Measurements from ENCODE around the gene PTF1A. TPM values are rescaled to one million over a fixed set of nuclear protein-coding genes. Genes with fewer than 3 reads are reported as not detected.

Gene PTF1A
- total RNA-seq, 2 donors from 2014 or later, result not detected

DNA sequence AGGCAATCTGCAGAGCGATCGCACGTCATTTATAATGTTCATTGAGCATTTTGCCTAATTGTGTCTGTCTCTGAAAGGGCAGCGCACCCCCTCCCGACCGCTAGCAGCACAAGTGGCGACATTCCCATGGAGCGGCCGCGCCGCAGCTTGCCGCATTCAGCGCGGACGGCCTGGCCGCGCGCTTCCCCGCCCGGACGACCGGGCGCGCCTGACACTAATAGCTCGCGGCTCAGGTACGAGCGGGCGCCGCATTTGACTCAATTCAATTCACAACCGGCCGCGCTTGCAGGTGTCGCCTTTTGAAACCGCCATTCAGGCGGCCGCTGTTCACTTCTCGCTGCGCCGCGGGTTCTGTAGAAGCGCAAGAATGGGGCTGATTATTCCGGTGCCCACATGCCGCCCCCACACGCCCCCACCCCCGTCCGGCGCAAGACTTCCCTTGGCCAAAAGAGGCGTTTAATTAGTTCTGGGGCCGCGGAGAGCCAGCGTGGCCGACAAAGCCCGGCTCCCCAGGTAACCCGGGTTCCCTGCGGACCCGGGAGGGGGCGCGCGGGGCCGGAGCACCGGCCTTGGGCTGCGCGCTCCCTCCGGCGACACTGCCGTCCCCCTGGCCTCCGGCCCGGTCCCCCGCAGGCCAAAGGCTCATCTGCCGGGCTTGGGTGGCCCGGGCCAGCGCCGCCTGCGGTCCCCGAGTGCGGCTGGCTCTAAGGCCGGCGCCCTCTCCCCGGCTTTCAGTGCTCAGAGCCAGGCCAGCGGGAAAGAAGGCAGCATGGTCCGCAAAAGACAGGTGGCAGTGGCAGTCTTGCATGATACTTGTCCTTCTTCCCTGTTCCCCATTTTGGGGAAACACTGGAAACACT is 18.7 kb upstream of the PTF1A start:
- Mint-ChIP-seq H3K36me3 (peaks cover 7 to 18% of the 10 kb centered on the region in 2 donors), H3K27ac (peak overlapping the region in 1 of 2 donors; percentile 60), H3K9me3 (no peaks in the 10 kb centered on the region)
- no peak for ATAC-seq
- no peak for DNase-seq (ENCODE audit: low spot score in 2 of 2)

DNA sequence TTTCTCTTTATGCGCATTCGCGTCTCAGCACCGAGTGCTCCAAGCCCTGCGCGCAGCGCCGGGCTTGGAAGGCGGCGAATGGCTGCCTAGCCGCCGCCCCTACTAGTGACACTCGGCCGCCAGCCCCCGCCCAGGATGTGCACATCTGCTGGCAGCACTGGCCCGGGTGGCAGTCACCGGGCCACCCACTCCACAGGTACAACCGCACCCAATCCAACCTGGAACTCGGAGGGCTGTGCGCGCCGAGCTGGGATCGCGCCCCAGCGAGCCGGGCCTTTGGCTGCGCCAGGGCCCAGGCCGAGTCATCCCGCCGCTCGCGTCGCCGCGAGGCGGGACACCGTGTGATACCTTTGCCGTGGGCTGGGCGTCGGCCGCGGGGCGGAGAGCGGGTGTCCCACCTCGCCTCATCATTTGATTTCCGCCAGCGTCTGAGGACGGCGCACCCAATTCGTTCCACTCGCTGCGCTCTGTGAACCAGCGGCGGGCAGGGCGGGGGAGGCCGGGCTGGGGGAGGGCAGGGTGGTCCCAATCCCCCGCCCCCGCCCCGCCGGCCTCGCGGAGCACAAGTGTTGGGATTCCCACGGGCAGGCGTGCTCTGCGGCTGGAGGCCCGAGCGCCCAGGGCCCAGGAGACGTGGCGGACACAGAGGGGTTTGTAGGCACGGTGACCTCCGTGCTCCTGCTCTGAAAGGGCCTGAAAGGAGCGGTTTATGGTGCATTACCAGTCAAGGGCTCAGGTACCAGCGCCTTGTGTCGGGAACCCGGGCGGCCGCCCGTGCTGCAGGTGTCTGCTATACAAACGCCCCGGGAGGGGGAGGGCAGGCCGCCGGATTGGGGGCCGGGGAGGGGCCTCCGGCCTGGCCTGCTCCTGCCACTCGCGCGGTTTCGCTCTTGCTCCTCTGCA is 17.8 kb upstream of the PTF1A start:
- ATAC-seq, result no peak
- H3K36me3 Mint-ChIP-seq, result peaks cover 7 to 18% of the 10 kb centered on the region in 2 donors
- H3K9me3 Mint-ChIP-seq, result no peaks in the 10 kb centered on the region

DNA sequence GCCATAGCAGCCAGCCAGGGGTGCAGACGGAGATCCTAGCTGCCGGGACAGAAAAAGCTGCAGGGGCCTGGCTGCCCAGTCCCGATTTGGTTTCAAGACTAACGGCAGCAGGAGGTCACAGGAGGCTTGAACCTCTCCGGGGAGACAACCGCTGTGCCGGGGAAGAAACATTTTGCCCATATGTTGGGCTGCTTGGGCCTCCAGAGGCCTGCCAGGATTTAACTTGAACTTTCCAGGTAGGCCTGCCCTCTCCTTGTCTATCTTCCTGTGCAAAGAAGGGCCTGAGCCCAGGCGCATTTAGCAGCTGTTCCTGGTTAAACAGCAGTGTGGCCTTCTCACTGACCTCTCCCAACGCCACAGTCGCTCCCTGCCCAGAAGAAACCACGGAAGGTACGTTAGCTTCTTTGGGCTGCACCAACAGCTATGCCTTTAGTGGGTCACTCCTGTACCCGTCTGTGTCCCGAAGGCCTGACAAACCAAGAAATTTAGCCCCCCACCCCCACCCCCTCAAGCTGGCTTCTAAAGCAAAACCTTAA is 17.1 kb upstream of the PTF1A start:
- Mint-ChIP-seq H3K27ac (no peak overlapping the region), H3K36me3 (peaks cover 7 to 18% of the 10 kb centered on the region in 2 donors), H3K9me3 (no peaks in the 10 kb centered on the region)

More for the DNA sequence above, 17.8 kb upstream of the PTF1A start:
- H3K27ac Mint-ChIP-seq, result peak overlapping the region in 1 of 2 donors; percentile 60
- DNase-seq (ENCODE audit: low spot score in 2 of 2), result no peak

DNA sequence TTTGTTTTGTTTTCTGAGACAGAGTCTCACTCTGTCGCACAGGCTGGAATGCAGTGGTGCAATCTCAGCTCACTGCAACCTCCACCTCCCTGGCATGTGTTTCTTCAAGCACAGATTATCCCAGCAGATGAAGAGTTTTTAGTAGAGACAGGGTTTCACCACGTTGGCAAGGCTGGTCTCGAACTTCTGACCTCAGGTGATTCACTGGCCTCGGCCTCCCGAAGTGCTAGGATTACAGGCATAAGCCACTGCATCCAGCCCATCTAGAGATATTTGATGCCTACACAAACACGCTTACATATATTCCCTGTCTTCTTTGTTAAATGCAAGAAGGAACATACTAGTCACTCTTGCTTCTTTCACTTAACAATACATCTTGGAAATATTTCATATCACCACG is 5.9 kb upstream of the PTF1A start:
- no peak for ATAC-seq
- Mint-ChIP-seq H3K36me3 (no peaks in the 10 kb centered on the region), H3K9me3 (no peaks in the 10 kb centered on the region), H3K27ac (no peak overlapping the region)
- DNase-seq (ENCODE audit: low spot score in 2 of 2), result no peak

More for the DNA sequence above, 17.1 kb upstream of the PTF1A start:
- ATAC-seq, result no peak
- DNase-seq (ENCODE audit: low spot score in 2 of 2), result no peak

DNA sequence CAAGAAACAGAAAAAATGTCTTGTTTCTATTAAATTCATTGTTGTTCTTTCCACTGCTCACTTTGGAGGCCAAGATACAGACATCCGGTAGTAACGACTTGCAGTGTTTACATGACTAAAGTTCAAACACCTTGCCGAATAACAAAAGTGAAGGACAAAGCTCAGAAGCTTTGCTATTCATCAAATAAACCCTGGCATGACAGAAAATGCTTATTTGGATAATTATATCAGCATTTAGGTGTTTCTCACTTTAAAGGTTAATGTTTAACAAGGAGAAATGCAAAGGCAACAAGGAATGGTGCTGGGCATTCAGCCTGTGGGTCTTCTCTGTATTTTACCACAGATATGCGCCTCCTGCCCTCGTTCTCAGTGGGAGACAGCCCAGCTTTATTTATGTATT is 5.4 kb upstream of the PTF1A start:
- no peaks in the 10 kb centered on the region for H3K9me3 Mint-ChIP-seq
- H3K36me3 Mint-ChIP-seq, result no peaks in the 10 kb centered on the region
- no peak for ATAC-seq
- no peak for DNase-seq (ENCODE audit: low spot score in 2 of 2)
- H3K27ac Mint-ChIP-seq, result no peak overlapping the region

- no peak for DNase-seq (ENCODE audit: low spot score in 2 of 2)
- H3K9me3 Mint-ChIP-seq, result no peaks in the 10 kb centered on the region
- no peak overlapping the region for H3K27ac Mint-ChIP-seq
- no peak for ATAC-seq
- no peaks in the 10 kb centered on the region for H3K36me3 Mint-ChIP-seq
Measured at GRCh38 chr10:23187155-23187554, 5.0 kb upstream of the PTF1A start.

GRCh38 chr10:23189024-23189423 is 3.1 kb upstream of the PTF1A start:
- H3K27ac Mint-ChIP-seq, result no peak overlapping the region
- H3K36me3 Mint-ChIP-seq, result no peaks in the 10 kb centered on the region
- no peak for DNase-seq (ENCODE audit: low spot score in 2 of 2)
- H3K9me3 Mint-ChIP-seq, result no peaks in the 10 kb centered on the region
- ATAC-seq, result no peak

DNA sequence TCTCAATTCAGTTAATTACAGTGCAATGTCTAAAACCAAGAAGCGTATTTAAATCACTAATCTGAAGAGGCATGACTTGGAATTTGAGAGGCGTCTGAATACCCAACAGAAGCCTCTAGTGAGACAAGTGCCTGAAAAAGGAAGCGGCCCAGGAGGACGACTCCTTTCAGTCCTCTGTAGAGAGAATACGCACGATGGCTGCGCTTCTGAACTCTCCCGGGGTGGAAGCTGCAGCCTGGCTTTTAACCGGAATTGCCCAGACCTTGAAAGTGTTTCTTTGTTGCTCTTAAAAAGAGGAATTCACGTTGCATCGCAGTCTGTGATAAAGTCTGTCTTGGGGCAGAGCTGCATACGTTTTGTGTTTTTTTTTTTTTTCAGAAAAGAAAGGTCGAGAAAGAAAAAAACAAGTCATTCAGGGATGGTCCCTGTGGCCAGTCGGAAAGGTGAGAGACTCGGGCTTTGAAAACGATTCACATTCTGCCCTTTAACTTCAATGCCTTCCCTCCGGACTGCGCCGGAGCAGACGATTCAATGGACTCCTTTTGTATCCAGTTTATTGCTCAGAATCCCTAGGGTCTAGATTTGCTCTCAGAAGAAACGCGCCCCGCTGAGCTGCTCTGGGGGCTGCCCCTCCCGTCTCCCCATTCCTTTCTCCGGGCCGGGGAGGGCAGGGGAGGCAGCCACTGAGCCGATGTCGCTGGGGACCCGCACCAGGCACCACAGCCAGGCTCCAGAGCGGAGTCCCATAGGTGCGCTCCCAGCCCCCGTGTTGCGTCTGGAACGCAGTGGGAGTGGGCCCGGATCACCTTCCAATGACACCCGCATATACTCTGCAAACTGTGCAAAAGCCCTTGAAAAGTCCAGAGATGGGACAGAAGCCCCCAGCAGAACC is 994 bp upstream of the PTF1A start:
- peak overlapping the region in 1 of 2 donors; percentile 12 for H3K27ac Mint-ChIP-seq
- ATAC-seq (no peak), DNase-seq (ENCODE audit: low spot score in 2 of 2) (no peak)
- H3K36me3 Mint-ChIP-seq, result no peaks in the 10 kb centered on the region
- no peaks in the 10 kb centered on the region for H3K9me3 Mint-ChIP-seq

DNA sequence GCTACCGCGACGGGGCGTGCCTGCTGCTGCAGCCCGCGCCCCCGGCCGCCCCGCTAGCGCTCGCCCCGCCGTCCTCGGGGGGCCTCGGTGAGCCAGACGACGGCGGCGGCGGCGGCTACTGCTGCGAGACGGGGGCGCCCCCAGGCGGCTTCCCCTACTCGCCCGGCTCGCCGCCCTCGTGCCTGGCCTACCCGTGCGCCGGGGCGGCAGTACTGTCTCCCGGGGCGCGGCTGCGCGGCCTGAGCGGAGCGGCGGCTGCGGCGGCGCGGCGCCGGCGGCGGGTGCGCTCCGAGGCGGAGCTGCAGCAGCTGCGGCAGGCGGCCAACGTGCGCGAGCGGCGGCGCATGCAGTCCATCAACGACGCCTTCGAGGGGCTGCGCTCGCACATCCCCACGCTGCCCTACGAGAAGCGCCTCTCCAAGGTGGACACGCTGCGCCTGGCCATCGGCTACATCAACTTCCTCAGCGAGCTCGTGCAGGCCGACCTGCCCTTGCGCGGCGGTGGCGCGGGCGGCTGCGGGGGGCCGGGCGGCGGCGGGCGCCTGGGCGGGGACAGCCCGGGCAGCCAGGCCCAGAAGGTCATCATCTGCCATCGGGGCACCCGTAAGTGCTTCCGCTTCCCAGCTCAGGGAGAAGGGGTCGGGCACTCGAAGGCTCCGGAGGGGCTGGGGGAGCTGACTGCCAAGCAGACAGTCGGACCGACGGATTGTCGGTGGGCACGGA is 761 bp downstream of the PTF1A start:
- Mint-ChIP-seq H3K36me3 (no peaks in the 10 kb centered on the region), H3K27ac (no peak overlapping the region), H3K9me3 (no peaks in the 10 kb centered on the region)
- ATAC-seq, result peak in 1 of 2 donors; percentile 53
- no peak for DNase-seq (ENCODE audit: low spot score in 2 of 2)

GRCh38 chr10:23193435-23194074 is 1.4 kb downstream of the PTF1A start:
- DNase-seq (ENCODE audit: low spot score in 2 of 2), result no peak
- Mint-ChIP-seq H3K9me3 (no peaks in the 10 kb centered on the region), H3K27ac (peak overlapping the region in 1 of 2 donors; percentile 39), H3K36me3 (no peaks in the 10 kb centered on the region)
- no peak for ATAC-seq

DNA sequence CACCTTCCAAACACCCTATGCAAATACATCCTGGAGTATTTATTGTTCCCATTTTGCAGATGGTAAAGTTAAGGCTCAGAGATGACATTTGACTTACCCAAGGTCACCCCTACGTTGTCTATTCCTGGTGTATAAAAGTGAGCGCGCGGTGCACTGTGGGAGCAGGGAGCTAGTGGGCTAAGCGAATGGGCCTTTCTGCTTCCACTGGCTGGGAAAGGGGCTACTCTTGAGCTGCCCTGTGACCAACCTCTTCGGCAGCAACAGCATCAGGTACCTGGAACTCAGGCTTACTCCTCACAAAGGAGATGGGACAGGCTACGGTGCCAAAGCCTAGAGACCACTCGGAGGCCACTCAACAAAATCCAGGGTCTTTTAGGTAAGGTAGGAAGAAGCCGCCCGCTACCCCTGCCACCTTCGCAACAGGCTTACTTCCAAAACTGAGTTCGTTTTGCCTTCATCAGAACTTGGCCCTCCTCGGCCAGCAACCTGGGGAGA is 2.4 kb downstream of the PTF1A start:
- H3K9me3 Mint-ChIP-seq, result no peaks in the 10 kb centered on the region
- ATAC-seq (no peak), DNase-seq (ENCODE audit: low spot score in 2 of 2) (no peak)
- no peak overlapping the region for H3K27ac Mint-ChIP-seq
- H3K36me3 Mint-ChIP-seq, result no peaks in the 10 kb centered on the region

DNA sequence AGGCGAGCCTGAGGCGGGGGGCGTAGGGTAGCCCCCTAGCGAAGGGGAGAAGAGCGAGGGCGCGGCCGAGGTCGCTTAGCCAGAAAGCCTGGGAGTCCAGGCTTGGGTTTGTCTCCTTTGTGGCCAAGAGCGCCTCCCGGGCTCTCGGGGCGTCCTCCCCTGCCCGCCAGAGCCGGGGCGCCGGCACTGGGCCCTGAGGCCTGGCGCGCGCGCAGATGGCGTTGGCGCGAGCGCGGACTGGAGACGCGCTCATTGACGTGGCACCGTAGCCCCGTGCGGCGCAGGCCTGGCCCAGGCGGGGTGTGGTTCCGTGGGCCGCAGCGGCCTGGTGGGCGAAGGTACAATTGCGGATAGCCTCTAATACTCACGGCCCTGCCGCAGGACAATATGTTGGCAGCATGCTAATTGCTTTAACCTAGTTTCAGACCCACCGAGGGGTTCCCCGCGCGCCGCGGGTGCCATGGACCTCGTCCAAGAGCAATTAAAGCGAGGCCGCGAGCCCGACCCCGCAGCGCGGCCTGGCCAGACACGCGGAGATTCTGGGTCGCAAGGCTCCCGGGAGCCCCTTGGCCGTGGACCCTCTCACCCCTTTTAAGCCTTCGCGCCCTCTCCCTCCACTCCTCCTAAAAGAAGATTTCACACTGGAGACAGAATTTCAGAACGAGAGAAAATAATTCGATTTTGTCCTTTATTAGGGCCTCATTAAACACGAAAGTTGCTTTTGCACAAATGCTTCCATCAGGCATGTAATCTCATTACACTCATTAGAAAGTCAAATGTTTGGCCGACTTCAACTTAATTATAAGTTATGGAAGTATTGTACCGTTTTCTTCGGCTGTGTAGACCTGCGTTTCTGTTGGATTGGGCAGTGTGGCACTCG is 3.1 kb downstream of the PTF1A start:
- ATAC-seq (no peak), DNase-seq (ENCODE audit: low spot score in 2 of 2) (no peak)
- no peaks in the 10 kb centered on the region for H3K9me3 Mint-ChIP-seq
- peak overlapping the region in 1 of 2 donors; percentile 32 for H3K27ac Mint-ChIP-seq
- no peaks in the 10 kb centered on the region for H3K36me3 Mint-ChIP-seq

- H3K9me3 Mint-ChIP-seq, result no peaks in the 10 kb centered on the region
- no peak for ATAC-seq
- H3K27ac Mint-ChIP-seq, result peak overlapping the region in 1 of 2 donors; percentile 32
- no peak for DNase-seq (ENCODE audit: low spot score in 2 of 2)
- H3K36me3 Mint-ChIP-seq, result no peaks in the 10 kb centered on the region
Measured at GRCh38 chr10:23195846-23196600, 3.9 kb downstream of the PTF1A start.

DNA sequence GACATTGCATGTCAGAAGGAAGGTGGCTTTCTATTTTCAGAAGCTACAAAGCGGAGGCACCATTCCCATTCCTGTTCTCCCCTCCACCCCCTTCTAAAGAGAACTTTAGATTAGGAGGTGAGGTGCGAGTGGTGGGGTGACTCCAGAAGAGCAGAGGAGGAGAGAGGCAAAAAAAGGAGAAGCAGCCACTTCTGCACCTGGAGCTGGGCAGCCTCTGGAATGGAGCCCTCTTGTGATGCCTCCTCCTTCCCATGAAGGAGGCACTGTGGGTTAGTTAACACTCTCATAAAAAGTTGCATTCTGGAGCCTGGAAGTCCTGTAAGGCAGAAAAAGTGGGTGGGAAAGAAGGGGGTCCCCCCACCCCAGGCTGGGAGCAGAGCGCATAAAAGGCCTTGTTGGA is 4.8 kb downstream of the PTF1A start:
- DNase-seq (ENCODE audit: low spot score in 2 of 2) (no peak), ATAC-seq (no peak)
- Mint-ChIP-seq H3K27ac (no peak overlapping the region), H3K9me3 (no peaks in the 10 kb centered on the region), H3K36me3 (no peaks in the 10 kb centered on the region)

Data from activated naive CD4-positive, alpha-beta T cell treated with anti-CD3 and anti-CD28 coated beads, Interleukin-2, amount 50 U/mL, for 72 hours (primary cell).